ENCODE data around the gene ADGRL3.

DNA sequence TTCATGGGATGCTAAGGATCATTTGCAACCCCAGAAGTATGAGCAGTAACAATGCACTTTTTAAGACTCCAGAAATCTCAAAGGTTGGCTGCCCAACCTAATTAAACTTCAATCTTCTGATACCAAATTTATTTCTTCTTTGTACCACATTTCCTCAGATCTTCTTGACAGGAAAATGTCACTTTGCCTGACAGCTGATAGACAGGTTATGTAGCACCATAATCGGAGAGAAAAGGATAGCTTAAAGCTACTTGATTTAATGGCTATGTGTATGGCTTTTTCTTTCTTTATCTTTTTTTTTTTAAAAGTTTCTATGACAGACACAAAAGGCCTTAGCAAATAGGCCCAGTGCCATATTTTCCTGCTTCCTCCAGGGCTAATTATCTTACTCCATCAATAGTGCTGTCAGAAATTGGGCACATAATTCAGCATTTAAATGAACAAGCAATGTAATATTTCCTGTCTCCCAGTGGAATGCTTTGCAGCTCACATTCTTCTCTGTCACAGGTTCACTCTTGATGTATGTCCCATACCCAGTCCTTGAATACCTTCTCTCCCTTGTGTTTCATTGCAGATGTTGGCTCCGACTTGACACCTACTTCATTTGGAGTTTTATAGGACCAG is 795.7 kb downstream of the ADGRL3 start:
- TF ChIP-seq, protein P1, sequence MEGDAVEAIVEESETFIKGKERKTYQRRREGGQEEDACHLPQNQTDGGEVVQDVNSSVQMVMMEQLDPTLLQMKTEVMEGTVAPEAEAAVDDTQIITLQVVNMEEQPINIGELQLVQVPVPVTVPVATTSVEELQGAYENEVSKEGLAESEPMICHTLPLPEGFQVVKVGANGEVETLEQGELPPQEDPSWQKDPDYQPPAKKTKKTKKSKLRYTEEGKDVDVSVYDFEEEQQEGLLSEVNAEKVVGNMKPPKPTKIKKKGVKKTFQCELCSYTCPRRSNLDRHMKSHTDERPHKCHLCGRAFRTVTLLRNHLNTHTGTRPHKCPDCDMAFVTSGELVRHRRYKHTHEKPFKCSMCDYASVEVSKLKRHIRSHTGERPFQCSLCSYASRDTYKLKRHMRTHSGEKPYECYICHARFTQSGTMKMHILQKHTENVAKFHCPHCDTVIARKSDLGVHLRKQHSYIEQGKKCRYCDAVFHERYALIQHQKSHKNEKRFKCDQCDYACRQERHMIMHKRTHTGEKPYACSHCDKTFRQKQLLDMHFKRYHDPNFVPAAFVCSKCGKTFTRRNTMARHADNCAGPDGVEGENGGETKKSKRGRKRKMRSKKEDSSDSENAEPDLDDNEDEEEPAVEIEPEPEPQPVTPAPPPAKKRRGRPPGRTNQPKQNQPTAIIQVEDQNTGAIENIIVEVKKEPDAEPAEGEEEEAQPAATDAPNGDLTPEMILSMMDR (conservative IDR thresholded peaks at IDR 0.05 in 1 of 2, IDR thresholded peaks at IDR 0.05 in 1 of 2; ENCODE audit: low read depth in 1 of 2, low read length in 2 of 2): no peak
- no peak for TF ChIP-seq EZH2 (IDR thresholded peaks at IDR 0.05; ENCODE audit: low read length, missing control alignments)
